Parathyroid adenoma (tissue), 2 donors: ENCODE results near the gene ZNF148.

Experiments used
- H2AFZ ChIP-seq: fragments of 300-600 bp; sonication (generic); one replicate; pipeline ENCODE4 v1.7.0; 2017; ENCODE audit warnings: antibody characterized with exemption, mild to moderate bottlenecking
- H3K27ac ChIP-seq: fragments of 300-600 bp; sonication (generic); one replicate; pipeline ENCODE4 v1.7.0; 2017
- H3K27me3 ChIP-seq: fragments of 300-600 bp; sonication (generic); one replicate; pipeline ENCODE4 v1.7.0; 2017; ENCODE audit warnings: low read length; ENCODE audit not compliant: control insufficient read depth, insufficient read depth
- H3K36me3 ChIP-seq: fragments of 300-600 bp; sonication (generic); one replicate; pipeline ENCODE4 v1.7.0; 2017; ENCODE audit warnings: low read length; ENCODE audit not compliant: control insufficient read depth, insufficient read depth
- H3K4me1 ChIP-seq: fragments of 300-600 bp; sonication (generic); one replicate; pipeline ENCODE4 v1.7.0; 2017; ENCODE audit warnings: control low read depth
- H3K4me2 ChIP-seq: fragments of 300-600 bp; sonication (generic); one replicate; pipeline ENCODE4 v1.7.0; 2017; ENCODE audit warnings: low read length
- H3K4me3 ChIP-seq: fragments of 300-600 bp; sonication (generic); one replicate; pipeline ENCODE4 v1.7.0; 2017; ENCODE audit warnings: low read depth, low read length
- H3K79me2 ChIP-seq: fragments of 300-600 bp; sonication (generic); one replicate; pipeline ENCODE4 v1.7.0; 2017; ENCODE audit warnings: control low read depth
- H3K9ac ChIP-seq: fragments of 300-600 bp; sonication (generic); one replicate; pipeline ENCODE4 v1.7.0; 2017; ENCODE audit warnings: mild to moderate bottlenecking
- H3K9me3 ChIP-seq: fragments of 300-600 bp; sonication (generic); one replicate; pipeline ENCODE4 v1.7.0; 2017; ENCODE audit warnings: low read length; ENCODE audit not compliant: control insufficient read depth
- TF ChIP-seq, protein P1 (sequence below): fragments of 300-600 bp; sonication (generic); IDR thresholded peaks from one replicate; pipeline ENCODE4 v1.7.0; 2017; ENCODE audit warnings: antibody characterized with exemption, mild to moderate bottlenecking
- donor health status: primary hyperparathyroidism.

The ZNF148 gene

DNA sequence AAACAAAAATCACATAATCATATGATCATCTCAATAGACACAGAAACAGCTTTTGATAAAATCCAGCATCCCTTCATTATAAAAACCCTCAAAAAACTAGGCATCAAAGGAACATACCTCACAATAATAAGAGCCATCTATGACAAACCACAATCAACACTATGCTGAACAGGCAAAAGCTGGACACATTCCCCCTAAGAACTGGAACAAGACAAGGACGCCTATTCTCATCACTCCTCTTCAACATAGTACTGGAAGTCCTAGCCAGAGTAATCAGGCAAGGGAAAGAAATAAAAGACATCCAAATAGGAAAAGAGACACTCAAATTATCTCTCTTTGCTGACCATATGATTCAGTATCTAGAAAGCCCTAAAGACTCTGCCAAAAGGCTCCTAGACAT is 107.7 kb downstream of the ZNF148 start:
- H3K4me2 ChIP-seq, result no peak overlapping the region
- no peak overlapping the region for H3K27ac ChIP-seq
- H3K4me1 ChIP-seq, result no peaks in the 10 kb centered on the region
- no peak overlapping the region for H2AFZ ChIP-seq
- H3K9ac ChIP-seq, result no peak overlapping the region
- H3K79me2 ChIP-seq, result peaks cover 5% of the 10 kb centered on the region
- H3K36me3 ChIP-seq, result no peaks in the 10 kb centered on the region
- TF ChIP-seq, protein P1, sequence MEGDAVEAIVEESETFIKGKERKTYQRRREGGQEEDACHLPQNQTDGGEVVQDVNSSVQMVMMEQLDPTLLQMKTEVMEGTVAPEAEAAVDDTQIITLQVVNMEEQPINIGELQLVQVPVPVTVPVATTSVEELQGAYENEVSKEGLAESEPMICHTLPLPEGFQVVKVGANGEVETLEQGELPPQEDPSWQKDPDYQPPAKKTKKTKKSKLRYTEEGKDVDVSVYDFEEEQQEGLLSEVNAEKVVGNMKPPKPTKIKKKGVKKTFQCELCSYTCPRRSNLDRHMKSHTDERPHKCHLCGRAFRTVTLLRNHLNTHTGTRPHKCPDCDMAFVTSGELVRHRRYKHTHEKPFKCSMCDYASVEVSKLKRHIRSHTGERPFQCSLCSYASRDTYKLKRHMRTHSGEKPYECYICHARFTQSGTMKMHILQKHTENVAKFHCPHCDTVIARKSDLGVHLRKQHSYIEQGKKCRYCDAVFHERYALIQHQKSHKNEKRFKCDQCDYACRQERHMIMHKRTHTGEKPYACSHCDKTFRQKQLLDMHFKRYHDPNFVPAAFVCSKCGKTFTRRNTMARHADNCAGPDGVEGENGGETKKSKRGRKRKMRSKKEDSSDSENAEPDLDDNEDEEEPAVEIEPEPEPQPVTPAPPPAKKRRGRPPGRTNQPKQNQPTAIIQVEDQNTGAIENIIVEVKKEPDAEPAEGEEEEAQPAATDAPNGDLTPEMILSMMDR, result no peak
- no peak overlapping the region for H3K4me3 ChIP-seq
- H3K27me3 ChIP-seq, result no peaks in the 10 kb centered on the region
- no peaks in the 10 kb centered on the region for H3K9me3 ChIP-seq

- no peak overlapping the region for H3K4me3 ChIP-seq
- H3K4me1 ChIP-seq, result no peaks in the 10 kb centered on the region
- no peaks in the 10 kb centered on the region for H3K9me3 ChIP-seq
- H3K79me2 ChIP-seq, result peaks cover 5% of the 10 kb centered on the region
- no peak overlapping the region for H3K27ac ChIP-seq
- no peak overlapping the region for H3K9ac ChIP-seq
- TF ChIP-seq, protein P1, result no peak
- no peak overlapping the region for H2AFZ ChIP-seq
- no peaks in the 10 kb centered on the region for H3K27me3 ChIP-seq
- no peaks in the 10 kb centered on the region for H3K36me3 ChIP-seq
- no peak overlapping the region for H3K4me2 ChIP-seq
Measured at GRCh38 chr3:125266971-125267370, 108.2 kb downstream of the ZNF148 start.

- H3K36me3 ChIP-seq, result no peaks in the 10 kb centered on the region
- no peak overlapping the region for H2AFZ ChIP-seq
- H3K4me3 ChIP-seq, result no peak overlapping the region
- H3K4me1 ChIP-seq, result no peaks in the 10 kb centered on the region
- TF ChIP-seq, protein P1, result no peak
- no peaks in the 10 kb centered on the region for H3K9me3 ChIP-seq
- H3K79me2 ChIP-seq, result no peaks in the 10 kb centered on the region
- H3K4me2 ChIP-seq, result no peak overlapping the region
- no peak overlapping the region for H3K27ac ChIP-seq
- no peak overlapping the region for H3K9ac ChIP-seq
- no peaks in the 10 kb centered on the region for H3K27me3 ChIP-seq
Measured at GRCh38 chr3:125262161-125262560, 113.0 kb downstream of the ZNF148 start.

DNA sequence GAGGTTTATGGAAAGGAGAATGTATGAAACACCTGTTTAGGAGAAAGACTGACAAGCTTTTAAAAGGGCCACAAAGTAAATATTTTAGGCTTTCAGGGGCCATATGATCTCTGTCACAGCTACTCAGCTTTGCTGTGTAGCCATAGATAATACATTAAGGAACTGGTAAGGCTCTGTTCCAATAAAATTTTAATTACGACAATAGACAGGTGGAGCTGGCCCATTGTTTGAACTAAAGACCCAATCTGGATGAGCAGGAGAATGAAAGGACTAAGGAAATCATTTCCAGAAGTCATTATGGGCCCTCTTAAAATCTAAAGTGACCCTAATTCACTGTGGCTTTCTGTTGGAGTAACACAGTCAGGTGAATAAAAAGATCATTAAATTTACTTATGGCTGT is 114.1 kb downstream of the ZNF148 start:
- Histone ChIP-seq H3K4me3 (no peak overlapping the region), H3K79me2 (peaks cover under 1% of the 10 kb centered on the region), H3K9ac (no peak overlapping the region), H2AFZ (no peak overlapping the region), H3K4me2 (no peak overlapping the region), H3K4me1 (no peaks in the 10 kb centered on the region), H3K9me3 (no peaks in the 10 kb centered on the region), H3K36me3 (peaks cover 3% of the 10 kb centered on the region), H3K27ac (no peak overlapping the region), H3K27me3 (no peaks in the 10 kb centered on the region)
- TF ChIP-seq, protein P1, result no peak

- Histone ChIP-seq H2AFZ (no peak overlapping the region), H3K9me3 (no peaks in the 10 kb centered on the region), H3K4me3 (no peak overlapping the region), H3K27me3 (no peaks in the 10 kb centered on the region), H3K79me2 (peaks cover 2% of the 10 kb centered on the region), H3K4me1 (no peaks in the 10 kb centered on the region), H3K4me2 (no peak overlapping the region), H3K9ac (no peak overlapping the region), H3K27ac (no peak overlapping the region), H3K36me3 (peaks cover 3% of the 10 kb centered on the region)
- TF ChIP-seq, protein P1, result no peak
Measured at GRCh38 chr3:125260158-125260557, 115.0 kb downstream of the ZNF148 start.
